Thymus (tissue), 11 donors: ENCODE results near the gene LFNG. TPM values are rescaled to one million over a fixed set of nuclear protein-coding genes. Genes with fewer than 3 reads are reported as not detected.
A peak's percentile ranks its signal among the peaks of the same experiment; 100 is the strongest.
"Not testable (repeated sequence)": the region's sequence is repeated elsewhere in the genome, so short reads cannot be mapped to it uniquely, and the experiment has no call there.

ENCODE experiments used
- DNase-seq, 9 donors: peaks; one replicate each; pipeline ENCODE4 v3.0.0-alpha.2; 2013; ENCODE audit warnings: low spot score in 9 of 9, low read depth in 6 of 9, missing footprints in 1 of 9
- H3K27ac ChIP-seq, 2 donors: one replicate each; pipeline ENCODE4 v1.5.1; 2013; ENCODE audit warnings: control low read depth in 1 of 2, low read depth in 1 of 2, low read length in 1 of 2, mild to moderate bottlenecking in 1 of 2, moderate library complexity in 1 of 2
- H3K27me3 ChIP-seq, 2 donors: one replicate each; pipeline ENCODE4 v1.5.1; 2013; ENCODE audit warnings: low read length in 1 of 2; ENCODE audit not compliant: control insufficient read depth in 2 of 2, insufficient read depth in 1 of 2
- H3K36me3 ChIP-seq, 2 donors: one replicate each; pipeline ENCODE4 v1.5.1; 2013; ENCODE audit warnings: low read length in 1 of 2, mild to moderate bottlenecking in 1 of 2, moderate library complexity in 1 of 2; ENCODE audit not compliant: control insufficient read depth in 2 of 2, insufficient read depth in 2 of 2
- H3K4me1 ChIP-seq, 2 donors: one replicate each; pipeline ENCODE4 v1.5.1; 2013; ENCODE audit warnings: low read length in 2 of 2; ENCODE audit not compliant: control insufficient read depth in 2 of 2, insufficient read depth in 2 of 2
- H3K4me3 ChIP-seq, 2 donors: one replicate each; pipeline ENCODE4 v1.5.1; 2013; ENCODE audit warnings: low read length in 2 of 2, control low read depth in 1 of 2, mild to moderate bottlenecking in 1 of 2
- H3K9me3 ChIP-seq, 2 donors: one replicate each; pipeline ENCODE4 v1.5.1; 2013; ENCODE audit warnings: low read length in 1 of 2, mild to moderate bottlenecking in 1 of 2; ENCODE audit not compliant: control insufficient read depth in 2 of 2, insufficient read depth in 1 of 2
- WGBS: extraction: QIAGEN DNeasy Blood & Tissue Kit; methylation state at CpG from one replicate; pipeline ENCODE4 v1.1.7; 2013; 5-methylcytosine and 5-hydroxymethylcytosine counted together
- polyA plus RNA-seq: library from polyadenylated mRNA; stranded (reverse); fragments of 200-250 nt; gene quantifications from one replicate; pipeline ENCODE4 v1.2.3, GENCODE V29; 2013
- total RNA-seq: library from RNA; stranded (reverse); fragments of 120-200 nt; gene quantifications from one replicate; pipeline ENCODE4 v1.2.4, GENCODE V29; 2013
- donor health status: healthy.

Gene LFNG
- total and polyA plus RNA-seq, 2 donors: 10.1 to 13.6 TPM

DNA sequence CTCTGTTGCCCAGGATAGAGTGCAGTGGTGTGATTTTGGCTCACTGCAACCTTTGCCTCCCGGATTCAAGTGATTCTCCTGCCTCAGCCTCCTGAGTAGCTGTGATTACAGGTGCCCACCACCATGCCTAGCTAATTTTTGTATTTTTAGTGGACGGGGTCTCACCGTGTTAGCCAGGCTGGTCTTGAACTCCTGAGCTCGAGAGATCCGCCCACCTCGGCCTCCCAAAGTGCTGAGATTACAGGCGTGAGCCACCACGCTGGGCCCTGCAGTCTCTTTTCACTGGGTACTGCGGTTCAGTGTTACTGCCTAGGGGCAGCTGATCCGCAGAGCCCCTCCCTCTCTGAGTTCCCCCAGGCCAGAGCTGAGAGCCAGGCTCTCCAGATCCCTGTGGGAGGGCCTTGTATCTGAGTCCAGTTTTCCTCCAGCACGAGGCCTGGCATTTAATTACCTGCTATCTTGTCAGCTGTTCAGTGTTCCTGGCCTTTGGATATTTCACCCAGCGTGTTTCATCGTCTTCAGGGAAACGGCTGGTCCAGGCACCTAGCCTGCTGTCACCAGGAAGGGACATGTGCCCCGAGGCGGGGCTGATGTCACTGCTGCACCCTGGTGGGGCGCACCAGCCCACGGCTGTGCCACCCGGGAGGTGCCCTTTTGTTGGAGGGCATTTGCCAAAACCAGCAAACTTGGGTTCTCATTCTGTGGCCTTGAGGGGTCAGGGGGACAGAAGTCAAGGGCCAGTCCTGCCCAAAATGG lies 16.5 kb downstream of the LFNG start:
- H3K27me3 ChIP-seq, H3K27ac ChIP-seq, H3K4me3 ChIP-seq, DNase-seq, H3K9me3 ChIP-seq, H3K4me1 ChIP-seq: not testable (repeated sequence)
- WGBS: 82% methylated on average over 16 of the region's 19 CpGs
- H3K36me3 ChIP-seq: peaks cover 25 to 31% of the 10 kb centered on the region in 2 donors

DNA sequence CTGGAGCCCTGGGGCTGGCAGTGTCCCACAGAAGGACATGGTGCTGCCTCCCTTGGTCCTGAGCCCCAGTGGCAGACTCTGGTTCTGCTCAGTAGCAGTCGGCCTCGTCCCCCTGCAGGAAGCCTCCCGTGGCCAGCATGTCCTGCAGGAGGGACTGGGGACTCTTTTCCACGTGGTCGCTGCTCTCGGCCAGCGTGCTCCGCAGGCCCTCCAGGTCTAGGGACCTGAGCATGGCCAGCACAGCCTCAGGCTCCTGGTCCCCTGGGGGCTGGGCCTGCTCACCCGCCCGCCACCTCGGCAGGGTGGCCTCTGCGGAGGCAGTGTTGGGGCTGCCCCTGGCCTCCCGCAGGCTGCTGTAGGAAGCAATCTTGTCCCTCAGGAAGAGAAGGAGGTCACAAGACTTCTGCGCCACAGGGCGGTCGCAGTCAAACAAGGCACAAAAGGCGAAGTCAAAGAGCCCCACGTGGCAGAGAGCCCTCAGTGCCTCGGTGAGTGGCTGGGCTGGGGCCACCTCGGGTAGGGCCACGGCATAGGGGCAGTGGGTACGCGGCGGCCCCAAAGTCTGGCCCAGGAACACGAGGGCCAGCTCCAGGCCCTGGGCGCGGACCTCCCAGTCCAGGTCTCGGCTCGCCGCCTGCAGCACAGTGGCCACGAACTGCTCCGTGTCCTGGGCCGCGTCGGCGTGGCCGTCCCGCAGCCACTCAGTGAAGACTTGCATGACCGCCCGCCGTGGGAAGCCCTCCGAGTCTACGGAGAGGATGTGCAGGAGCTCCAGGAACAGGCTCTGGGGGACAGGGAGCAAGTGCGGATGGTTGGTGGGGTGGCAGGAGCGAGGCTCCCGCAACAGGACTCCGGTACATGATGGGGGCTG lies 18.6 kb downstream of the LFNG start:
- H3K27ac ChIP-seq: no peak overlapping the region
- H3K4me1 ChIP-seq: no peaks in the 10 kb centered on the region
- H3K36me3 ChIP-seq: peaks cover 45 to 53% of the 10 kb centered on the region in 2 donors
- DNase-seq: no peak
- H3K4me3 ChIP-seq: no peak overlapping the region
- peaks cover 0 to 2% of the 10 kb centered on the region in 2 donors for H3K9me3 ChIP-seq
- no peaks in the 10 kb centered on the region for H3K27me3 ChIP-seq
- WGBS: 97% methylated on average over 47 of the region's 47 CpGs

DNA sequence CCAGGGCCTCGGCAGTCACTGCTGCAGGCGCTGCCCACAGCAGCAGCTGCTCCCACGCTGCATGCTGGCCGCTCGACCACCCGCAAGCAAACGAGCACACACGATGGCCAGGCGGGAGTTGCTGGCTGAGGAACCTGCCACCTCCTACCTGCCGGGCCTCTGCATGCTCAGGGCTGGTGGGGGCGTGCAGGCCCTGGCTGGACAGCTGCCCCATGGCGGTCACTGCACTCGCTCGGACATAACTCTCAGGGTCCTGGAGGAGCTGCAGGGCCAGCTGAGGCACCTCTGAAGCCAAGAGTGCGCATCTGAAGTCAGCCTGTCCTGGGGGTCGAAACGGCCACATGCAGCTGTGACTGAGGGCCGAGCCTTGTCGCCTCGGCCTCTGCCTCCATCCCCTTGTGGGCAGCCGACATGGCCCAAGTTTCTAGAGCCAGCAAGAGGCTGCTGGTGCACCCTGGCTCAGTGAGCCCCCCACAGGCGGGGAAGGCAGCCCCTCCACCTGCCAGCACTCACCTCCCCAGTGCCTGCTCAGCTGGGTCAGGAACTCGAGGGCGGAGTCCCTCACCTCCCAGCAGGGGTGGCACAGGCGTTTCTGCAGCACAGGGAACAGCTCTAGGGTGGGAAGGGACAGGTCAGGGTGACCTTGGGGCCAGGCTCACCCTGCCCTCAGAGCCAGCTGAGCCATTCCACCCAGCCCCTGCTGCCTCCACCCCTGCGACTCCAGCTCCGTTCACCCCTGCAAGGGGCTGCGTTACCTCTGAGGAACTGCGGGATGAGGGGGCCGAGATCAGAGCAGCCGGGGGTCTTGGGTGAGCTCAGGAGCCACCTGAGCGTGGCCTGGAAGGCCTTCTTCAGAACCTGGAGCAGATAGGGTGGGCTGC lies 19.7 kb downstream of the LFNG start:
- Histone ChIP-seq H3K4me1 (no peaks in the 10 kb centered on the region), H3K36me3 (peaks cover 54 to 61% of the 10 kb centered on the region in 2 donors), H3K27me3 (no peaks in the 10 kb centered on the region), H3K9me3 (peaks cover 0 to 3% of the 10 kb centered on the region in 2 donors), H3K27ac (peak overlapping the region in 1 of 2 donors; percentile 13), H3K4me3 (no peak overlapping the region)
- 97% methylated on average over 32 of the region's 32 CpGs for WGBS
- no peak for DNase-seq

DNA sequence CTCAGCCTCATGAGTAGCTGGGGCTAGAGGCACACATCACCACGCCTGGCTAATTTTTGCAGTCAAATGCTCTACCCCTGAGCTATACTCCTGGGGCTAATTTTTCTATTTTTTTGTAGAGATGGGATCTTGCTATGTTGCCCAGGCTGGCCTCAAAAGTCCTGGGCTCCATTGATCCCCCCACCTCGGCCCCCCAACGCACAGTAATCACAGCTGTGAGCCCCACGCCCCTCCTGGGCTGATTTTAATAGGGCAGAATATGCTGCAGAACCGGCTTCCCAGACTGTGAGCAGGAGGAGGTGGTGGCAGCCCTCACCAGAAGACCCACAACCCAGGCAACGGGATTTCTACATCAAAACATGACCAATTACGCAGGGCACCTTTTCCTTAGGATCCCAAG lies 20.6 kb downstream of the LFNG start:
- Histone ChIP-seq H3K27me3 (no peaks in the 10 kb centered on the region), H3K36me3 (peaks cover 60 to 70% of the 10 kb centered on the region in 2 donors), H3K27ac (no peak overlapping the region), H3K9me3 (peaks cover 0 to 3% of the 10 kb centered on the region in 2 donors), H3K4me3 (no peak overlapping the region), H3K4me1 (no peaks in the 10 kb centered on the region)
- over 99% methylated on average over 7 of the region's 7 CpGs for WGBS
- DNase-seq: no peak

DNA sequence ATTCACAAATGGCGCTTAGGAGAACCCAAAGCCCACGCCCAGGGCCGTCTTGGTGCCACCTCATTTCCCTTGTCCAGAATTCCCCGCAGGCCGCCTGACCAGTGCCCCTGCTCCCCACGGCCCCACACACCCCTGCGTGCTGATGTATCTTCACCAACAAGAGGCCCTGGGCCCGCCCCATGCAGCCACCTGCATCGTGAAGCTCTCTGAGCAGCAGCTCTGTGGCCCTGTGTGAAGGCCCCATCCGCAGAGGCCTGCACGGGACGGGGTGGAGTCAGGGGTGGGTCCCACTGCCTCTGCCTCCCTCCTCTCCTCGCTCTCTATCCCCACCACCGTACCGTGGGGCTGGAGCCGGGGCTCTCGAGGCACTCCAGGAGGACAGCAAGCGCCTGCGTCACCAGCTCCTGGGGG lies 21.1 kb downstream of the LFNG start:
- Histone ChIP-seq H3K36me3 (peaks cover 61 to 72% of the 10 kb centered on the region in 2 donors), H3K9me3 (peaks cover 0 to 3% of the 10 kb centered on the region in 2 donors), H3K4me1 (no peaks in the 10 kb centered on the region), H3K27ac (no peak overlapping the region), H3K4me3 (no peak overlapping the region), H3K27me3 (no peaks in the 10 kb centered on the region)
- DNase-seq: no peak
- WGBS: 98% methylated on average over 19 of the region's 19 CpGs

DNA sequence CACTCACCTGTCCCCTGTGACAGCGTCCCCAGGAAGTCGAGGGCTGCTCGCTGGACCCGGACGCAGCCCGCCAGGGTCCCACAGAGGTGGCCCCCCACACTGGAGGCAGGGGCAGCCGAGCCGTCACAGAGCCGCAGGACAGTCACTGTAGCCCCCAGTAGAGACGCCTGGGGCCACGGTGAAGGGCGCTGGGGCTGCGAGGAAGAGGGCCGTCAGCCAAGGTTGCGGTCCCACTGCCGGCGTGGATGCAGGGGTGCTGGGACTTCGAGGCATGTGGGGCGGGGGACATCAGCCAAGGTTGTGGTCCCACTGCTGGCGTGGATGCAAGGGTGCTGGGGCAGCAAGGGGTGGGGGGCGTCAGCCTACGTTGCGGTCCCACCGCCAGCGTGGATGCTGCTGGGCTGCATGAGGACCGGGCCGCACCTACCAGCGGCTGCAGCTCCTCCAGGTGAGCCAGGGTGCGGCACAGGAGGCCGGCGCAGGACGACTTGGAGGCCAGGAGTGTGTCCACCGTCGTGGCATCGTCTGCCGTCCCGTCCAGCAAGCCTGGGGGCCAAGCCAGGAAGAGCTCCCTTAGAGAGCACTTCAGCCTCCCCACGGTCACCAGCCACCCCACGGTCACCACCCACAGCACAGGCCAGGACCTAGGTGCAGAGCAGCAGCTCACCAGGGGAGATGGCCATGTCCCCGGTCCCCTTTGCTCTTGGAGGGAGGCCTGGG lies 21.9 kb downstream of the LFNG start:
- no peaks in the 10 kb centered on the region for H3K27me3 ChIP-seq
- no peaks in the 10 kb centered on the region for H3K4me1 ChIP-seq
- peaks cover 67 to 80% of the 10 kb centered on the region in 2 donors for H3K36me3 ChIP-seq
- no peak overlapping the region for H3K4me3 ChIP-seq
- DNase-seq: no peak
- H3K9me3 ChIP-seq: peaks cover 0 to 3% of the 10 kb centered on the region in 2 donors
- no peak overlapping the region for H3K27ac ChIP-seq
- 97% methylated on average over 40 of the region's 40 CpGs for WGBS

DNA sequence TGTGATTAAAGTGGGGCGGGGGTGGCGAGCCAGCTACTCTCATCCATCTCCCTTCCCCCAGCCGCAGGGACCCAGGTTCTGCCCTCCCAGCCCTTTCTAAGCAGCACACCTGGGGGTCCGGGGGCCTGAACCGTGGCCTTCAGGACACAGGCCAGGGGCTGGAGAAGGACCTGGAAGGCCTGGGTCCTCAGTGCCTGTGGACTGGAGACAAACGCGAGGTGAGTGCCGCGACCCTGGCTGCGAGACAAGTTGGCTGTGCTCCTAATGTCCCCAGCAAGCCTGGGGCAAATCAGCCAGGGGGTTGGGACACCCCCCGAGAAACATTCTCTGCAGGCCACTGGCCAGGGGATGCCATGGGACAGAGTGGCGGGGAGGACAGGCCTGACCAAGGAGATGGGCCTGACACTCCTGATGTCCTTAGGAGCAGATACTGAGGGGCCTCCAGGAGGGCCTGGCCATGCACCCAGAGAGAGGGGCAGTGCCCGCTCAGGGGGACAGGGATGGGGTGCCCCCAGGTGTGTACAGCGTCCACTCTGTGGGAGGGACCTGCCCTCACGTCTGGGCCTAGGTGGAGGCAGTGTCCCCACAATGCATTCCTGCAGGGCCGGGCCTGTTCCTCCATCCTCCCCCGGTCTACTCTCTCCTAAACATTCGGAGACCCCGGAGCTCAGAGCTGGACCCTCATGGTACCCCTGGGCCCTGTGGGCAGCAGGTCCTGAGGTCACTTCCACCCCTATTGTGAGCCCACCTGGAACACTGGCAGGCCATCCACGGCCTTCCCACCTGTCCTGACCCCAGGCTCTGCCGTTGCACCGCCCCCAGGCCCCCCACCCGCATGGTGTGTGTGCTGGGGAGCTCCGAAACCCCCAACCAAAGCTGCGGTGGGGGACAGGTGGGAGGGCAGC lies 22.7 kb downstream of the LFNG start:
- H3K36me3 ChIP-seq: peaks cover 74 to 88% of the 10 kb centered on the region in 2 donors
- H3K27me3 ChIP-seq: no peaks in the 10 kb centered on the region
- DNase-seq: no peak
- H3K27ac ChIP-seq: no peak overlapping the region
- H3K4me3 ChIP-seq: no peak overlapping the region
- no peaks in the 10 kb centered on the region for H3K4me1 ChIP-seq
- H3K9me3 ChIP-seq: peaks cover 0 to 3% of the 10 kb centered on the region in 2 donors
- 96% methylated on average over 25 of the region's 25 CpGs for WGBS
